HG03196 (cell line): Measurements from ENCODE around the gene DAP3.
"Not testable (repeated sequence)": the region's sequence is repeated elsewhere in the genome, so short reads cannot be mapped to it uniquely, and the experiment has no call there.

Source experiments
- ATAC-seq: cut with Tn5 transposase; IDR thresholded peaks from one replicate; pipeline ENCODE4 v1.9.1; 2021; ENCODE audit not compliant: unreplicated experiment

The DAP3 gene

DNA sequence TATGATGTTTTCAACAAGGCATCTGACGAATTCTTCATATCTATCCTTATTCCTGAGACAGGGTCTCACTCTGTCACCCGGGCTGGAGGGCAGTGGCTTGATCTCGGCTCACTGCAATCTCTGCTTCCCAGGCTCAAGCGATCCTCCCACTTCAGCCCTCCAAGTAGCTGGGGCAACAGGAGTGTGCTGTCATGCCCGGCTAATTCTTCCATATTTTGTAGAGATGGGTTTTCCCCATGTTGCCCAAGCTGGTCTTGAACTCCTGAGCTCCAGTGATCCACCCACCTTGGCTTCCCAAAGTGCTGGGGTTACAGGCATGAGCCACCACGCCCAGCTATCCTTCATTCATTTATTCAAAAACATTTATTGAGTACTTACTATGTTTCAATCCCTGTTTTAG, 8.4 kb upstream of the DAP3 start:
- no peak for ATAC-seq

DNA sequence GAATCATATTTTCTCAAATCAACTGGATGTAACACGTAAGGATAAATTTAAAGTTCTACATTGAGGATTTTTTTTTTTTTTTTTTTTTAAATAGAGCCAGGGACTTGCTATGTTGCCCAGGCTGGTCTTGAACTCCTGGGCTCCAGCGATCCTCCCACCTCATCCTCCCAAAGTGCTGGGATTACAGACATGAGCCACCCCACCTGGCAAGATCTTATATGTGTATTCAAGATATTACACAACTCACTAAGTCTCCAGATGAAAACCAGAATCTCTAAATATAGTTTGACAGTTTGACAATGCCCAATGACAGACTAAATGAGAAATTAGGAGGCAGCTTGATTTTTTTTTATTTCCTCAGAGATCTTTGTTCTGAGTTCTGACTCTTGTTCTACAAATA, 7.1 kb upstream of the DAP3 start:
- no peak for ATAC-seq

- ATAC-seq = peak; percentile 20
These were observed 1.1 kb upstream of the DAP3 start for GRCh38 chr1:155687705-155688323.

DNA sequence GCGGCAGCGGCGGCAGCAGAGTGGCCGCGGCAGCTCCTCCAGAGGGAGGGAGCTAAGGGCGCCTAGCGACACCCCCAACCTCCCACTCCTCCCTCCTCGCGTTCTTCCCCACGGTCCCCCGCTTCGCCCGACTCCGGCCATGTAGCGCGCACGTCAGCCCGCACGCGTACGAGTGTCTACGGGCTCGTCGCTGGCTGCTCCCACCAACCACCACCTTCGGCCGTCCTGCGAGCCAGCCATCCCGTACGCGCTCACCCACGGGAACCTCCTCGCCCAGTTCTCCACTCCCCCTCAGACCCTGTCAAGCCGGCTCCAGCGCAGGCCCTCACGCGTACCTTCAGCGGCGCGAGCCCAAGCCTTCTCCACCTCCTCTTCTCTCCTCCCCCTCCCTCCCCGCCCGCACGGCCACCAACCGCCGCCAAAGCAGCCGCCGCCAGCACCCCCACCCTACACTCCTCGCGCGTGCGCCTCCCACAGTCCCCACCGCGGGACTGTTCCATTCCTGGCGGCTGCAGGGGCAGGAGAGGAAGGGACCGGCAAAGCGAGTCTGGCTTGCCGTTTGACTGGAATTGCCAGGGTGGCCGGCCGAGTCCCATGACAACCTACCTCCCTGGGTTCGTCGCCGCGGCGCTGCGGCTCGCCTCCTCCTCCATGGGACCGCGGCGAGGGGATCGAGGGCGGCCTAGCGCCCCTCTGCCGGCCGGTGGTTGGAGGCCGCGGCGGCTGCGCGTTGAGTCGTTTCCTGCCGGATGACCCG, 389 bp upstream of the DAP3 start, which contains the start of gene YY1AP1:
Gene YY1AP1 (minus strand): TSS at position 451 of the 757 bp plus-strand sequence. CDS start 8,338 bp downstream, outside the sequence.
- peak; percentile 87 for ATAC-seq

DNA sequence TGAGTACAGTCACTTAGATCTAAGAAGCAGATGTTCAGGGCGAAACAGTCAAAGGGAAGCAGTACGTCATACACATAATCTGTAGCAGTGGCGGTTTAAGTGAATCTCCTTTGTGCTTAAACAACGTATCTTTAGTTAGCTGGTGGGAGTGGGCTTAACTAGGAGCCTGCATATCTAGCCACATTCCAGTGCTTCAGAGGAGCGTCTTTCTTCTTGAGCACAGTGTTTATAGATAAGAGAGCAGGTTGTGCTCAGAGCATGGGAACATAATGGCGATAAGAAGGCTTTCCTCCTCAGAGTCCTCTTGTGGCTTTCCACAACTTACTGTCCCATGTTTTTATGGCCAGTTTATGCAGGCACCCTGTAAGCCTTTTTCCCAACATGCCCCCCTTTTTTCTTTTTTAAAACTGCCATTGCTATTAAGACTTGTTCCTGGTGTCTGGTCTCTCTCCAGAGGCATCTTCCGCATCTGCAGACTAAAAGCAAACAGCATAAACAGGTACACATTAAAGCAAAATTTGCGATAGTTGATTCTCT, 3.2 kb downstream of the DAP3 start:
- no peak for ATAC-seq

DNA sequence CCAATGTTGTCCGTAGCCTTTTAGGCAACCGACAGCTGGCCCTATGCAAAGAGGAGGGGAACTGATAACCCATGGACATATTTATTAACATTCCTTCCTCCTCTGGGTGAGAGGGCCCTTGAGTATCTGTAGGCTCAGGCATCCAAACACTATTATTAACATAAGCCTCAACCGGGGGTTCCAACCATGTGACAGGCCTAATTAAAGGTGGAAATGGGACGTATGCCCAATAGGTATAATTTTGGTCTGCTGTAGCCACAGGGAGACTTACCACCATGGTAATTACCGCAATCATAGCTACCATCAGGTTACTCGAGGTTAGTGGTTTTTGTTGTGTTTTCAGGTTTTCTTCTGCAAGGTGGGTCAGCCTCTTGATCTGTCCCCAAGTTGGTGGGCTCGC, 5.3 kb downstream of the DAP3 start:
- no peak for ATAC-seq

DNA sequence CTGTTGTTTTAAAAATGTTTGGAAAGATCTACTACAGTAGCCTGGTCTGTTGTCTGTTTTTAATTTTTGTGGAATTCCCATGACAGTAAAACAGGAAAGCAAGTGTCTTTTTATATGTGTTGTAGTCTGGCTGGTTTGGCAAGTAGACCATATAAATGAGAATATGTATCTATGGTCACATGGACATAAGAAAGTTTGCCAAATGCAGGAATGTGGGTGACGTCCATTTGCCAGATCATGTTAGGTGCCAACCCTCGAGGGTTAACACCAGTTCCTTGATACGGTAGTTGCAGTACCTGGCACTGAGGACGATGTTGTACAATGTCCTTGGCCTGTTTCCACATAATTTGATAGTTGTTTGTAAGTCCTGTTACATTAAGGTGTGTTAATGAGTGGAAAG, 6.2 kb downstream of the DAP3 start:
- ATAC-seq = no peak

DNA sequence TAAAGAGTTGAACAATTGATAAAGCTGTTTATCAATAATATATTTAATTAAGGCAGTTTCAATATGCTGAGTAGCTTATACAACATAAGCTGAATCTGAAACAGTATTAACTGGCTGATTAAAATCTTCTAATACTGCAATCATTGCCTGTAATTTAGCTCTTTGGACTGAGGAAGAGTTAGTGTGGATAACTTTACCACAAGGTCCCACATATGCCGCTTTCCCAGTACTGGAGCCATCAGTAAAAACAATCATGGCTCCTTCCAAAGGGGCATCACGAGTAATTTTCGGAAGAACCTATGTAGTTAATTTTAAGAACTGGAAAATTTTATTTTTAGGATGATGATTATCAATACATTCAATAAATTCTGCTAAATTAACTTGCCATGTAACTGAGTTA, 6.7 kb downstream of the DAP3 start:
- ATAC-seq = no peak

DNA sequence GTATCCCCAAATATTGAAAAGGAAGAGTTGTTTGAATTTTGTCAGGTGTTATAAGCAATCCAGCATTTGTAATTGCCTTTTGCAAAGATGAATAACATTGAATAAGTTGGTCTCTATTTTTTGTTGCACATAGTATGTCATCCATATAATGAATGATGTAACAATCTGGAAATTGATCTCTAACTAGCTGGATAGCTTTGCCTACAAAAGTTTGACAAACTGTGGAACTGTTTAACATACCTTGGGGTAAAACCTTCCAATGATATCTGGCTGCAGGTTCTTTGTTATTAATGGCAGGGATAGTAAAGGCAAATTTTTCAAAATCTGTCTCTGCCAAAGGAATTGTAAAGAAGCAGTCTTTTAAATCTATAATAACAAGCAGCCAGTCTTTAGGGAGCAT, 7.6 kb downstream of the DAP3 start:
- ATAC-seq = no peak

DNA sequence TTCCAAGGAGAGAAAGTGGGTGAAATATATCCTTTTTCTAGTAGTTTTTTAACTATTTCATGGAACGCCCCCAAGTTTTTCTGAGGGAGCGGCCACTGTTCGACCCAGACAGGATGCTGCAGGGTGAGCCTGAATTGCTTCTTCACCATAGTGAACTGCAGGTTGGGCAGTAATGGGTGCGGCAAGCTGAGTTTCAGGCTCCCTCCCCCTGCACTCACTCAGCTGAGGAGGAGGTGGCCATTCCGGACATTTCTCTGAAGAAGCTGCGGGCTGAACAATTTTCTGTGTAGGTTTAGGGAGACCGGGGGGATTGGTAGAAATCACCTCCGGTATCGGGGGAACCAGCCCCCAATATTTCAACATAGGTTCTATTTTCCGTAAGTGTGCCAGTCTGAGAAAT, 8.2 kb downstream of the DAP3 start:
- no peak for ATAC-seq

- ATAC-seq = not testable (repeated sequence)
These were observed 8.7 kb downstream of the DAP3 start for GRCh38 chr1:155697616-155698015.

- ATAC-seq = no peak
These were observed 9.6 kb downstream of the DAP3 start for GRCh38 chr1:155698382-155699038.

DNA sequence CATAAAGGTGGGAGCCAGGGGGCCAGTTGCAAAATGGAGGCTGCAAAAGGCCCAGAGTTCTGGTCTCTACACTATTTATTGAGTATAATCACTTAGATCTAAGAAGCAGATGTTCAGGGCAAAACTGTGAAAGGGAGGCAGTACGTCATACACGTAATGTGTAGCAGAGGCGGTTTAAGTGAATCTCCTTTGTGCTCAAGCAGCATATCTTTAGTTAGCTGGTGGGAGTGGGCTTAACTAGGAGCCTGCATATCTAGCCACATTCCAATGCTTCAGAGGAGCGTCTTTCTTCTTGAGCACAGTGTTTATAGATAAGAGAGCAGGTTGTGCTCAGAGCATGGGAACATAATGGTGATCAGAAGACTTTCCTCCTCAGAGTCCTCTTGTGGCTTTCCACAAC, 10.2 kb downstream of the DAP3 start:
- not testable (repeated sequence) for ATAC-seq

DNA sequence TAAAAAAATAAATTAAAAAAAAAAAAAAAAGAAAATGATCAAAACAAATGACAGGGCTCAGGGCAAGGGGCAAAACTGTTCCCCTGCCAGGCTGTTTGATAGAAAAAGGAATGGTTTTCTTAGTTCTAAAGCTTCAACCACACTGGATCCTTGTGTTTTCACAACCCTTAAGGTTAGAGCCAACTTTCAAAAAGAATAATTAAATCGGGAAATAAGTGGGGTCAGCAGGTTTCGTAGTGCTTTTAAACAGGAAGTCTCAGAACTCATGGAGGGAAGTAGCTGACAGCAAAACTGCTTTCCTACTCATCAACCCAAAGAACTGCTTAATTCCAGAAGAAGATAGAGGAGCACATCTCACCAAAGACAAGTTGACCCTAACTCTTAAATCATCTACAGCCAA, 12.8 kb downstream of the DAP3 start:
- ATAC-seq = not testable (repeated sequence)

DNA sequence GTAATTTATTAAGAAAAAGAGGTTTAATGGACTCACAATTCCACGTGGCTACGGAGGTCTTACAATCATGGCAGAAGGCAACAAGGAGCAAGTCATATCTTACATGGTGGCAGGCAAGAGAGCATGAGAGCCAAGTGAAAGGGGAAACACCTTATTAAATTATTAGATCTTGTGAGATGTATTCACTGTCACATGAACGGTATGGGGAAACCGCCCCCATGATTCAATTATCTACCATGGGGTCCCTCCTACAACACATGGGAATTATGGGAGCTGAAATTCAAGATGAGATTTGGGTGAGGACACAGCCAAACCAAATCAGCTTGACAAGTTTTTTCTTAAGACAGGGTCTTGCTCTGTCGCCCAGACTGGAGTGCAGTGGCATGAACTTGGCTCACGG, 14.3 kb downstream of the DAP3 start:
- no peak for ATAC-seq

DNA sequence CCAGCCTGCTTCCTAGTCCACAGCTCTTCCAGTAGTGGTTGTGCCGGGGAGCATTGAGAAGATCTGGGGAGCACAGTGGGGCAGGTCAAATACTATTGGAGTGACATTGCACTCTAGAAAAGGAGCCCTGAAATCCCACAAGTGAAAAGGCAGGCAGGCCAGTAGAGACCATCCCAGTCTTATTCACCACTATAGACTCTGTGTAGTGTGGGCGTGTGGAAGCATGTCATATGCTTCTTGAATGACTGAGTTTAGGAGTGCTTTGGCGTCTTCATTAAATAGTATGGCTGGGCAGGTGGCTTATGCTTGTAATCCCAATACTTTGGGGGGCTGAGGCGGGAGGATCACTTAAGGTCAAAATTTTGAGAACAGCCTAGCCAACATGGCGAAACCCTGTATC, 15.5 kb downstream of the DAP3 start:
- not testable (repeated sequence) for ATAC-seq

DNA sequence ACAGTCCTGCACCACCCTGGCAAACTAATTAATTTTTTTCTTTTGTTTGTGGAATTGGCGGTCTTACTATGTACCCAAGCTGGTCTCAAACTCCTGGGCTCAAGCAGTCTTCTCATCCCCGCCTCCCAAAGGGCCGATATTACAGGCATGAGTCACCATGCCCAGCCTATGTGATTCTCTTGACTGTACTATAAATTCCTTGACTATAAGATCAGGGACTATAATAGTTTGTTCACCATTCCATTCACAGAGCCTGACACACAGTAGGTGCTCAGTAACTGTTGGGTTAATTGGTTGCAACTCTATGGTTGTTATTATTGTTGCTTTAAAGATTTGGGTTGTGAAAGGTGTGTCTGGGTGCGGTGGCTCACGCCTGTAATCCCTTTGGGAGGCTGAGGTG, 17.2 kb downstream of the DAP3 start:
- no peak for ATAC-seq

GRCh38 chr1:155709391-155709790, 20.5 kb downstream of the DAP3 start:
- no peak for ATAC-seq

DNA sequence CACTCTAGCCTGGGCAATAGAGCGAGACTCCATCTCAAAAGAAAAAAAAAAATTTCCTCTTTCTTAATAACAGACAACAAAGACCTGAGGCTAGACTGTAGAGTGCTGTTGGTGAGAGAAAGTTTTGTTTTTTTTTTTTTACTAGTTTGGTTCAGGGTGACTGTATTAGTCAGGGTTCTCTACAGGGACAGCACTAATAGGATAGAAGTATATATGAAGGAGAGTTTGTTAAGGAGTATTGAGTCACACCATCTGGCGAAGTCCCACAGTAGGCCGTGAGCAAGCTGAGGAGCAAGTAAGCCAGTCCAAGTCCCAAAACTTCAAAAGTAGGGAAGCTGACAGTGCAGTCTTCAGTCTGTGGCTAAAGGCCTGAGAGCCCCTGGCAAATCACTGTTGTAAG, 22.6 kb downstream of the DAP3 start:
- ATAC-seq = not testable (repeated sequence)

DNA sequence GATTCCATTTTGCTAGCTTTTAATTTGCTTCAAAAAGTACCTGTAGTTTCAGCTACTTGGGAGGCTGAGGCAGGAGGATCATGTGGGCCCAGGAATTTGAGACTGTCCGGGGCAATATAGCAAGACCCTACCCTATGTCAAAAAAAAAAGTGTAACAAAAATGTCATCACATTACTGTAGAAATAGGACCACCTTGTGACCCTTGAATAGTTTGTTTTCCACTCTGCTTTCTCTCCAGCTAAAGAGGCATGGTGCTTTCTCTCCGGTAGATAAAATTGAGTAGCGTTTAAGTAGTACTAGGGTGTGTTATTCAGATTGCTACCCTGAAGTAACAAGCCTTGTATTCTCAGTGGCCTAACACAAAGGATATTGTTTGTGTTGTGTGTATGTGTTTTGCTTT, 23.7 kb downstream of the DAP3 start:
- not testable (repeated sequence) for ATAC-seq

GRCh38 chr1:155713075-155713474, 24.2 kb downstream of the DAP3 start:
- ATAC-seq = no peak

DNA sequence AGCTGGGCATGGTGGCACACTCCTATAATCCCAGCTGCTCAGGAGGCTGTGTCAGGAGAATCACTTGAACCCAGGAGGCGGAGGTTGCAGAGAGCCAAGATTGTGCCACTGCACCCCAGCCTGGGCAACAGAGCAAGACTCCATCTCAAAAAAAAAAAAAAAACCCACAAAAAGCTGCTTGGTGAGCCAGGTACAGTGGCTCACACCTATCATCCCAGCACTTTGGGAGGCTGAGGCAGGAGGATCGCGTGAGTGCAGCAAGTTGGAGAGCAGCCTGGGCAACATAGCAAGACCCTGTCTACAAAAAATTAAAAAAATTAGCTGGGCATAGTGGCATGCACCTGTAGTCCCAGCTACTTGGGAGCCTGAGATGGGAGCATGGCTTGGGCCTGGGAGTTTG, 26.2 kb downstream of the DAP3 start:
- ATAC-seq = not testable (repeated sequence)
